GM12878 (cell line): ENCODE measurements around the gene PGAP3. TPM values are rescaled to one million over a fixed set of nuclear protein-coding genes. Genes with fewer than 3 reads are reported as not detected.

Experiments used
- ATAC-seq: fragments of 200-7000 bp; cut with Tn5 transposase; 3 replicates; pipeline ENCODE4 v1.9.1; 2020; ENCODE audit warnings: mild to moderate bottlenecking, moderate library complexity
- BruUV-seq: library from RNA; stranded (reverse); fragments of 400-500 nt; replicated peaks from 2 replicates; lab custom pipeline; 2021; lab: Mats Ljungman, UMichigan
- CTCF ChIA-PET: fragments of 300-600 bp; sonication (Branson Sonifier 250); formaldehyde crosslinking; extraction: SDS; loops from one replicate; lab custom pipeline; 2021; ENCODE audit warnings: inconsistent platforms; lab: Yijun Ruan, JAX
- POLR2A ChIA-PET: fragments of 350-600 bp; formaldehyde crosslinking; extraction: SDS; loops from one replicate; lab custom pipeline; 2021; ENCODE audit warnings: inconsistent platforms; lab: Charles Lee
- RAD21 ChIA-PET: fragments of 300-600 bp; sonication (Branson Sonifier 250); formaldehyde crosslinking; loops from one replicate; lab custom pipeline; 2023; ENCODE audit warnings: antibody characterized with exemption; ENCODE audit not compliant: unreplicated experiment; lab: Charles Lee
- SMC1A ChIA-PET: fragments of 300-600 bp; sonication (Branson Sonifier 250); formaldehyde crosslinking; loops from one replicate; lab custom pipeline; 2023; ENCODE audit not compliant: unreplicated experiment, uncharacterized antibody; lab: Charles Lee
- DNase-seq: peaks from one replicate; pipeline ENCODE4 v3.0.0-alpha.2; 2011; ENCODE audit warnings: low read depth, low spot score
- FAIRE-seq: peaks from 3 replicates; lab custom pipeline; 2011; peaks lifted over from hg19 to GRCh38; lab: Jason Lieb, UNC
- H2AFZ ChIP-seq: 2 replicates; pipeline ENCODE4 v1.6.0; 2011; ENCODE audit warnings: low read depth, low read length, control low read depth; ENCODE audit not compliant: control insufficient read depth
- H3K27ac ChIP-seq: 2 replicates; pipeline ENCODE4 v1.5.1; 2011; ENCODE audit warnings: control low read depth; ENCODE audit not compliant: control insufficient read depth, insufficient read depth
- H3K27me3 ChIP-seq, 2 experiments: replicated peaks in 1 of 2; 2 replicates each; pipeline versions ENCODE4 v1.6.0 to v1.6.1; 2011; ENCODE audit warnings: low read length in 1 of 2; ENCODE audit not compliant: control insufficient read depth in 2 of 2, insufficient read depth in 2 of 2
- H3K36me3 ChIP-seq, 2 experiments: 2 replicates each; pipeline ENCODE4 v1.5.1; 2011; ENCODE audit warnings: low read length in 1 of 2; ENCODE audit not compliant: control insufficient read depth in 2 of 2, insufficient read depth in 2 of 2
- H3K4me1 ChIP-seq: 2 replicates; pipeline ENCODE4 v1.6.1; 2011; ENCODE audit warnings: mild to moderate bottlenecking, low read length, moderate library complexity, mixed read lengths; ENCODE audit not compliant: control insufficient read depth, insufficient read depth
- H3K4me2 ChIP-seq: 2 replicates; pipeline ENCODE4 v1.6.0; 2011; ENCODE audit warnings: control low read depth; ENCODE audit not compliant: control insufficient read depth, insufficient read depth
- H3K4me3 ChIP-seq: fragments of 200-600 bp; sonication (generic); 2 replicates; pipeline ENCODE4 v1.5.1; 2016
- H3K79me2 ChIP-seq: 2 replicates; pipeline ENCODE4 v1.6.0; 2011; ENCODE audit warnings: low read length; ENCODE audit not compliant: control insufficient read depth, insufficient read depth
- H3K9ac ChIP-seq: 2 replicates; pipeline ENCODE4 v1.8.0; 2011; ENCODE audit warnings: low read length, control low read depth, mixed read lengths; ENCODE audit not compliant: control insufficient read depth, insufficient read depth
- H3K9me3 ChIP-seq: replicated peaks from 3 replicates; pipeline ENCODE4 v1.5.1; 2011; ENCODE audit warnings: mild to moderate bottlenecking, low read length; ENCODE audit not compliant: control insufficient read depth, insufficient read depth
- H4K20me1 ChIP-seq: 2 replicates; pipeline ENCODE4 v1.6.0; 2011; ENCODE audit not compliant: control insufficient read depth, insufficient read depth
- CBFB ChIP-seq: IDR thresholded peaks from 2 replicates; pipeline ENCODE4 v1.6.1; 2016; ENCODE audit warnings: antibody characterized with exemption, low read depth
- CREM ChIP-seq: IDR thresholded peaks from 2 replicates; pipeline ENCODE4 v1.6.1; 2014; ENCODE audit warnings: antibody characterized with exemption, low read depth
- FOS ChIP-seq: IDR thresholded peaks from 3 replicates; pipeline ENCODE4 v1.6.1; 2011; ENCODE audit warnings: borderline replicate concordance; ENCODE audit not compliant: insufficient read length; ENCODE audit errors: extremely low read depth
- IRF3 ChIP-seq: fragments of 450-650 bp; IDR thresholded peaks from 2 replicates; pipeline ENCODE4 v1.6.1; 2014; ENCODE audit warnings: mild to moderate bottlenecking
- MLLT1 ChIP-seq: fragments of 450-650 bp; IDR thresholded peaks from 2 replicates; pipeline ENCODE4 v1.6.1; 2016; ENCODE audit warnings: mild to moderate bottlenecking
- NFYA ChIP-seq: IDR thresholded peaks from 2 replicates; pipeline ENCODE4 v1.6.1; 2011; ENCODE audit warnings: low read depth, mild to moderate bottlenecking, low read length, improper control_type of control experiment, borderline replicate concordance
- NR2C2 ChIP-seq: IDR thresholded peaks from 2 replicates; pipeline ENCODE4 v1.6.1; 2011; ENCODE audit warnings: borderline replicate concordance, low read depth; ENCODE audit not compliant: control insufficient read depth, insufficient read length
- YBX1 ChIP-seq: fragments of 450-650 bp; IDR thresholded peaks from 2 replicates; pipeline ENCODE4 v1.6.1; 2016; ENCODE audit warnings: antibody characterized with exemption
- WGBS: methylation state at CpG from one replicate; pipeline ENCODE4 v1.1.6; 2016; ENCODE audit warnings: low lambda C conversion rate; ENCODE audit not compliant: insufficient replicate concordance, insufficient coverage; ENCODE audit errors: missing lambda C conversion rate; 5-methylcytosine and 5-hydroxymethylcytosine counted together
- in situ Hi-C: fragments of 300-500 bp; cut with MboI; formaldehyde crosslinking; loops from 9 replicates; pipeline ENCODE4 v1.14.3; 2018; ENCODE audit warnings: mixed read lengths
- intact Hi-C: fragments of 100-400 bp; cut with micrococcal nuclease; formaldehyde crosslinking; loops from one replicate; pipeline ENCODE4 v1.14.2; 2022; ENCODE audit not compliant: unreplicated experiment
- polyA plus RNA-seq, 11 experiments: library from polyadenylated mRNA; depleted of rRNA in 4 of 11; unstranded in 6 of 11; stranded (reverse) in 5 of 11; fragments of >200 nt; fragmentation: Nextera tagmentation in 4 of 11; fragmentation: Illumina TruSeq in 1 of 11; extraction: Ambion mirVana in 4 of 11; extraction: Trizol in 1 of 11; gene quantifications; 1 replicate in 1 of 11; 2 replicates in 10 of 11; pipeline versions ENCODE4 v1.2.1 to v1.2.3, GENCODE V29; 2011 to 2016; ENCODE audit warnings: inconsistent platforms in 2 of 11, missing spikeins in 2 of 11, low read depth in 1 of 11
- total RNA-seq, 4 experiments: library from RNA; depleted of rRNA in 3 of 4; stranded (reverse); fragments of >200 nt in 3 of 4; fragmentation: Illumina TruSeq in 1 of 4; extraction: Trizol in 1 of 4; gene quantifications; 2 replicates each; pipeline versions ENCODE4 v1.2.1 to v1.2.3, GENCODE V29; 2013 to 2021

Gene PGAP3
- total and polyA plus RNA-seq, 10 of the 15 experiments (the other 5 are each of a cell fraction or from before 2014, with no cell fraction given) = 0.21 to 10.0 (median 5.3) TPM

- TF ChIP-seq NR2C2 = no peak
- TF ChIP-seq MLLT1 = no peak
- no peak for TF ChIP-seq FOS
- no peak for TF ChIP-seq CBFB
- no peak for TF ChIP-seq YBX1
- no peak for TF ChIP-seq IRF3
- no peak for TF ChIP-seq CREM
- TF ChIP-seq NFYA = no peak
- Histone ChIP-seq H3K36me3 (no peaks in the 10 kb centered on the region; a peak in 1 of 4 replicates), H3K4me1 (peaks cover 14% of the 10 kb centered on the region), H4K20me1 (peaks cover 3% of the 10 kb centered on the region; the same call in 1 of the 2 replicates), H3K4me3 (no peak overlapping the region), H3K79me2 (peaks cover 39% of the 10 kb centered on the region), H3K27me3 (no peaks in the 10 kb centered on the region), H3K4me2 (no peak overlapping the region), H2AFZ (no peak overlapping the region), H3K9ac (no peak overlapping the region), H3K9me3 (no peaks in the 10 kb centered on the region), H3K27ac (no peak overlapping the region)
- no peak for DNase-seq
- BruUV-seq = no TSS peak
- intact Hi-C loops (no loop called here), in situ Hi-C loops (no loop called here)
- no peak for FAIRE-seq
- RAD21 ChIA-PET = interaction anchor here (0.8 kb wide), 1 partner anchor 10 kb away, joined by 5 read pairs; no protein-coding TSS in a partner anchor
- SMC1A ChIA-PET = no interaction called here
- CTCF ChIA-PET = interaction anchor here (0.6 to 15.5 kb wide), 3 partner anchors 12 to 27 kb away, joined by 3 to 225 read pairs (median 10); partner anchors contain the start of gene PNMT
- POLR2A ChIA-PET = no interaction called here
- no peak for ATAC-seq
- WGBS = 83% methylated on average over 7 of the region's 7 CpGs
These were observed 46.0 kb downstream of the PGAP3 start for GRCh38 chr17:39641883-39642282.
